GM12873 (cell line): ENCODE results near the gene ZNF354C.

ENCODE experiments used
- TF ChIP-seq, protein P1 (sequence below): IDR thresholded peaks from 2 replicates; pipeline ENCODE4 v1.5.1; 2012; ENCODE audit warnings: low read depth, mild to moderate bottlenecking, moderate library complexity, low read length, control low read depth; ENCODE audit not compliant: insufficient read depth; ENCODE audit errors: missing control alignments

Gene ZNF354C

GRCh38 chr5:179129607-179130071 lies 69.5 kb downstream of the ZNF354C start:
- TF ChIP-seq, protein P1, sequence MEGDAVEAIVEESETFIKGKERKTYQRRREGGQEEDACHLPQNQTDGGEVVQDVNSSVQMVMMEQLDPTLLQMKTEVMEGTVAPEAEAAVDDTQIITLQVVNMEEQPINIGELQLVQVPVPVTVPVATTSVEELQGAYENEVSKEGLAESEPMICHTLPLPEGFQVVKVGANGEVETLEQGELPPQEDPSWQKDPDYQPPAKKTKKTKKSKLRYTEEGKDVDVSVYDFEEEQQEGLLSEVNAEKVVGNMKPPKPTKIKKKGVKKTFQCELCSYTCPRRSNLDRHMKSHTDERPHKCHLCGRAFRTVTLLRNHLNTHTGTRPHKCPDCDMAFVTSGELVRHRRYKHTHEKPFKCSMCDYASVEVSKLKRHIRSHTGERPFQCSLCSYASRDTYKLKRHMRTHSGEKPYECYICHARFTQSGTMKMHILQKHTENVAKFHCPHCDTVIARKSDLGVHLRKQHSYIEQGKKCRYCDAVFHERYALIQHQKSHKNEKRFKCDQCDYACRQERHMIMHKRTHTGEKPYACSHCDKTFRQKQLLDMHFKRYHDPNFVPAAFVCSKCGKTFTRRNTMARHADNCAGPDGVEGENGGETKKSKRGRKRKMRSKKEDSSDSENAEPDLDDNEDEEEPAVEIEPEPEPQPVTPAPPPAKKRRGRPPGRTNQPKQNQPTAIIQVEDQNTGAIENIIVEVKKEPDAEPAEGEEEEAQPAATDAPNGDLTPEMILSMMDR = no peak

- TF ChIP-seq, protein P1 = no peak
Observed at GRCh38 chr5:179130101-179130681, 70.0 kb downstream of the ZNF354C start.

DNA sequence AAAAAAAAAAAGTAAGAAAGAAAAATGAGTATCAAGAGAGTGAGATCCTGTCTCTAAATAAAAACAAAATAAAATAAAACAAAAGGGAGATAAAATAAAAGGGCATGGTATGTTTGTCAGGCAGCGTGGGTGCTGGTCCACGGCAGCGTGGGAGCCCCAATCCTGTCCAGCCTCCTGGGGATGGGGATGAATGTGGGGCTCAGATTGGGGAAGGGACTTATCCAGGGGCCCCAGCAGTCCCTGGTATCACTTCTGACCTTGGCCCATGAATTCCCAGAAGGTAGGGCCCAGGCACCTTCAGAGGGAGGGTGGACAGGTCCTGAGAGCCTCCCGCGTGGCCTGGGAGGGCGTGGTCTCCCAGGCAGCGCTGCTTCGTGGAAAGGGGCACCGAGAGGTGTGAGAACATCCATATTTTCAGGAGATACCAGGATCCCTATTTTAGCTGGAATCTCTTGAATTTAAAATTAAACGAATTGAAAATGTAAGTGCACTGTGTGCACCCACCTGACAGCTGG lies 71.2 kb downstream of the ZNF354C start:
- TF ChIP-seq, protein P1 = no peak

GRCh38 chr5:179131886-179132585 lies 71.9 kb downstream of the ZNF354C start:
- TF ChIP-seq, protein P1 = no peak

- TF ChIP-seq, protein P1 = no peak
Observed at GRCh38 chr5:179132586-179133355, 72.6 kb downstream of the ZNF354C start.
